Stimulated activated CD8-positive, alpha-beta memory T cell treated with anti-CD3 and anti-CD28 coated beads, Interleukin-2, amount 100 ng/mL, for 1 hour (primary cell): ENCODE results near the gene CIITA.
"Not testable (repeated sequence)": the region's sequence is repeated elsewhere in the genome, so short reads cannot be mapped to it uniquely, and the experiment has no call there.

Experiments
- DNase-seq, 2 donors: peaks; one replicate each; pipeline ENCODE4 v3.0.0-alpha.2; 2020; ENCODE audit warnings: low read depth in 2 of 2

Gene CIITA

DNA sequence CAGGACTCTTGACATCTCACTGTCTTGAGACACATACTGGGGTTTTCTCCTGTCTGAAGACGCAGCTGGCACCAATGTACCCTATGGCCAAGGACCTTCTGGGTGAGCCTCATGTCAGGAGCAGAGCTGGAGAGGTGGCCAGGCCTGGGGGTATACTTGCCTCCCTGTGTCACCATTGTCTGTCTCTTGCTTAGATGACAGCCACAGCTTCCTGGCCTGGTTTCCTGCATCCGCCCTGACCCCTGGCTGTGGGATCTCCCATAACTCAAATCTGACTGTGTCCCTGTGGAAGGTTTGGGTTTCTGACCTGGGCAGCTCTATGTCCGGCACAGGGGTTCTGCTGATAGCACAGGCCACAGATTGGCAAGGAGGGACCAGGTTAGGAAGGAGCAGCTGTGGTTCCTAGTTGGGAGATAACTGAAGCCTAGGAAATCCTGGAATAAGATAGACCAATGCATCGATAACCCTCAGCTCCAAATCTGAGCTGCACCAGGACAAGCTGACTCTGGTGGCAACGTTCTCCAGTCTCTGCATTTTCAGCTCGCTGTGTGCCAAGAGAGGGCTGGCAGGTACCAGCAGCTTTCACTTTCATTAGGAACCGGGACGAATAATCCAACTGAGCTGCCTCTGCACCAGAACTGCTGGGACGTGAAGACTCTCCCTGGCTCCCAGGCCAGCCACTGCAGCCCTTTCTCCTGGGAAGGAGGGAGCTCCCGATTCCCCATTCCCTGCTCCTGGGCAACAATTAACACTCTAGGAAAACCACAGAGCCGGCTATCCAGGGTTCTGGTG lies 60.3 kb downstream of the CIITA start:
- no peak for DNase-seq

GRCh38 chr16:10938321-10938720 lies 61.3 kb downstream of the CIITA start:
- no peak for DNase-seq

- DNase-seq, result no peak
Observed at GRCh38 chr16:10938796-10939648, 62.0 kb downstream of the CIITA start.

GRCh38 chr16:10939649-10940234 lies 62.7 kb downstream of the CIITA start:
- no peak for DNase-seq

DNA sequence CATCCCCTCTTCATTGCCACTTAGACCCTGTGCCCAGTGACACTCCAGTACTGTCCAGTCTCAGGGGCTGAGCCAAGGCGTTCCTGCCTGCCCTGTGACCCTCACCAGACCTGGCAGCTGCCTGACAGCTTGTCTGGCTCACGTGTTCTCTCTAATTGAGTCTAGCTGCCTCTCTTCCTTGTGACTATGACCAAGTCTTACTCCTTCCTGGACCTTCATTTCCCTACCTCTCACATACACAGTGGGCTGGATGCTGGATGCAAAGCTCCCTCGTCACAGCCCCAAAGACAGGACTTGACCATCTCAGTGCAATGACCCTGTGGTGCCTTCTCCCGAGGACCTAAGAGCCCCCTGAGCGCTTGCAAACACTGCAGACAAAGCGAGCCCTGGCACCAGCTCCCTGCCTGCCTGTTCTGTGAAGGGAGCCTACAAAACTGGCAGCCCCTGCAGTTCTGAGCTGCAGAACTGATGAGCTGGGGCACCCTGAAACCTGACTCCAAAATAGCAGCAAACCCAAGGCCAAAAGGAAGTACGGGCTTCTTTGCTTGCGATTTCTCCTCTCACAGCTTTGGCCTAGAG lies 63.6 kb downstream of the CIITA start:
- DNase-seq, result no peak

- DNase-seq, result no peak
Observed at GRCh38 chr16:10941127-10941933, 64.3 kb downstream of the CIITA start.

- not testable (repeated sequence) for DNase-seq
Observed at GRCh38 chr16:10941935-10942351, 64.9 kb downstream of the CIITA start.

DNA sequence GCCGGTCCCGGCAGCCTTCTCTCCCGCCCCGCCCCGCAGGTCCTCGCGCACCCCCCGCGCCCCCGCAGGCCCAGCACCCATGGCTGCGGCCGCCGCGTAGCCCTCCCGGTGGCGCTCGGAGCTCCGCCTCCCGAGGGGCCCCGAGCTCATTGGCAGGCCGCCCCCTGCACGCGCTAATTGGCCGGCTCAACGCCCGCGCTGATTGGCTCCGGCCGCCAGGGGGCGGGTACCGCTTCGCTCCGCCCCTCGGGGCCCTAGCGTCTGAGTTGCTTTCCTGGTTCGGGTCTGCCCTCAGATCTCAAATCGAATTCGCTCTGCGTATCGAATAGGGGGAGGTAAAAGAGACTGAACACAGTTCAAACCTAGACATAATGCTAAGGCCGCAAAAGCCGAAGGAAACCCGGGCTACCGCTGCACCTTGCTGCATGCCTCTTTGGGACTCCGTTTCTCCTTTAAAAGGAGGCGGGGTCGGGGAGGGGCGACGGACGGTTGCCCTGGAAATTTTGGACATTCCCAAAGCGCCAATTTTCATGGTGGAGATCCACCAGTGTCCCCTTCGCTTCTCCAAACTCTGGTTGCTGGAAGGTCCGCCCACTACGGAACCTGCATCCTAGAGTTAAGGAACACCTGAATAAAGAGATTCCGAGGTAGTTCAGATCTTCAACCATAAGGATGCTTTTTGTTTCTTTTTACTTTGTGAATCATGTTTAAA lies 65.5 kb downstream of the CIITA start, which contains the start of gene DEXI:
DEXI (minus strand) TSS at position 117 of the 712 bp plus-strand sequence. CDS start 463 bp downstream, outside the sequence.
- peak; percentile 89 to 90 for DNase-seq

DNA sequence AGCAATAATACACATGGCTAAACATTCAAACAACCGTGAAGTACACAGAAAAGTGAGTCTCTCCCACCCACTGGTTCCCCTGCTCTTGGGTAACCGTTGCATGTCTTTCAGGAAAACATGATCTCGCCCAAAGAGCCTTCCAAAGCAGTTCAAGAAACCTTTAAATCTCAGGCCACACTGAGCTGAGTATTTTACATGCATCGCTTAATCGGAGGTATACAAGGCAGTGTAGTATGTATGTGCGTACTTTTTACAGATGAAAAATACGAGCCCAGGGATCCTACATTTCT lies 66.0 kb downstream of the CIITA start:
- no peak for DNase-seq

DNA sequence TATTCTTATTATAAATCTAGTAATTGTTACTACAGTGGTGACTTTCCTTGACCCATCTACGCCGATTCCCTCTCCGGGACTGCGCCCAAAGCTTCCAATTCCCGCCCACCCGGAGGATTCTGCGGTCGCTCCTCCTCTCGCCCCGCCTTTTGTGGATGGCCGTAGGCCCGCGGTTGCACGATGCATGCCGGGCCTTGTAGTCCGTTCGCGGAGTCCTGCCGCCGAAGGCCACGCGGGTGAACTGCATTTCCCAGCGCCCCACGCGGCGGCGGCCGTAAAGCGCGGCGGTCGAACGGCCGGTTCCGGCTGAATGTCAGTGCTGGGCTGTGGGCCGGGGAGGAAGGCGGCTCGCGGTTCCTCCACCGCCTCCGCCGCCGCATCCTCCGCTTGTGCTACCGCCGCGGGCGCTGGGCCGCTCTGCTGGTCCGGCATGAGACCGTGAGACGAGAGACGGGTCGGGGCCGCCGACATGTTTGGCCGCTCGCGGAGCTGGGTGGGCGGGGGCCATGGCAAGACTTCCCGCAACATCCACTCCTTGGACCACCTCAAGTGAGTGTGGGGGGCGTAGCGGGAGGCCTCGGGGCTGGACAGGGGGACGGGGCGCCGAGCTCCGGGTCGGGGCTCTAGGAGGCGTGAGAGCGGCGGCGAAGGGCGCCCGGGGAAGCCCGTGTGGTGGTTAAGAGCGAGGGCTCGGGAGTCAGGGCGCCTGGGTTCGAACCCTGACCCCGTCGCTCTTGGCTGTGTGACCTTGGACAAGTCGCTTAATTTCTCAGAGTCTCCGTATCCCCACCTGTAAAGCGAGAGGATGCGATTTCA lies 67.5 kb downstream of the CIITA start, which contains the start of gene CLEC16A:
CLEC16A (plus strand) TSS at position 316 of the 816 bp plus-strand sequence; CDS start at position 470, 154 bp downstream.
- DNase-seq, result peak; percentile 91 to 93

DNA sequence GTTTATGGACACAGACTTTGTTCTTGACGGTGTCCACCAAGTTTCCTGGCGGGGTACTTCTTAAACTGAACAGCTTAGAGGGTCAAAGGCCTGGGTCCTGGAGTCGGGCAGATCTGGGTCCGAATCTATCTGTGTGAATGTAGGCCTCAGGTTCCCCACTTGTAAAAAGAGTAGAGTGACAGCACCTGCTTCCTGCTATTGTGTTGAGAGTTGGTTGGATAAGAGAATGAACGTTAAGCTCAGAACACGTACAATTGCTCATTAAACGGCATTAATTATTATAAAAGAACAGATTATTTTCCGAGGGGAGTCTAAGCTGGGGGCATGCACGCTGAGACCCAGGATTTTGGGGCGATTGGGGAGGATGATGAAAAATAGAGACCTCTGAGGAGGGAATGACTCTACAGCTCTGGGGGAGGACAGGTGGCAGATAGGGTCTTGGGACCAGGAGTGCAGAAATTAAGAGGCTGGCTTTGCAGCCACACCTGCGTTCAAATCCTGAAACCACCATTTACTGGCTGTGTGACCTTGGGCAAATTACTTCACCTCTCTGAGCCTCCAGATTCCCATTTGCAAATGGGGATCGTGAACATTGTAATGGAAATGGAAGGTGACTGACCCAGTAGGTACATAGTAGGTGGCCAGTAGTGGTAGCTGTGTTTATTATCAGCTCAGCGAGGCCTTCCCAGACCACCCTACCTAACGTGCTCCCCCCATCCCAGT lies 68.2 kb downstream of the CIITA start:
- no peak for DNase-seq

- DNase-seq, result no peak
Observed at GRCh38 chr16:10946308-10946707, 69.3 kb downstream of the CIITA start.

DNA sequence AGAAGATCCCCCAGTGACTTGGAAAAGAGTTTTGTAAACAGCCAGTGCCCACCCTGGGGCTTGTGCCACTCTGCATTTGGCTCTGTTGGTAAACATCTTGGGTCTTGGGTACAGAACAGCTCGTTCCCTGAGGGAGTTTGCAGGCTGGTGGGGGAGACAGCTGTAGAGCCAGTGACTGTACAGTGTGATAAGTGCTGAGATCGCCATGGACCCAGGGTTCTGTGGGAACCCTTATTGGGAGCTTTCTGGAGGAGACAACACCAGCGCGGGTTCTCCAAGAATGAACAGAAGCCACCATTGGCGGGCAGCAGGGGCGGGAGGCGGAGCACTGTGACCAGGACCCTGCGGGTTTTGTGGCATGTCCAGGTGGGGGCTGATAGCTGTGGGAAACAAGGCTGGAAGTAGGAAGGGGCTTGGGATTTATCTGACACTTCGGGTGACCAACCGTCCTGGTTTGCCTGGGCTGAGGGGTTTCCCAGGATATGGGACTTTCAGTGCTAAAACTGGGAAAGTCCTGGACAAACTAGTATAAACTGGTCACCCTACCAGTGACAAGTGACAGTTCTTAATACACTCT lies 70.3 kb downstream of the CIITA start:
- no peak for DNase-seq

DNA sequence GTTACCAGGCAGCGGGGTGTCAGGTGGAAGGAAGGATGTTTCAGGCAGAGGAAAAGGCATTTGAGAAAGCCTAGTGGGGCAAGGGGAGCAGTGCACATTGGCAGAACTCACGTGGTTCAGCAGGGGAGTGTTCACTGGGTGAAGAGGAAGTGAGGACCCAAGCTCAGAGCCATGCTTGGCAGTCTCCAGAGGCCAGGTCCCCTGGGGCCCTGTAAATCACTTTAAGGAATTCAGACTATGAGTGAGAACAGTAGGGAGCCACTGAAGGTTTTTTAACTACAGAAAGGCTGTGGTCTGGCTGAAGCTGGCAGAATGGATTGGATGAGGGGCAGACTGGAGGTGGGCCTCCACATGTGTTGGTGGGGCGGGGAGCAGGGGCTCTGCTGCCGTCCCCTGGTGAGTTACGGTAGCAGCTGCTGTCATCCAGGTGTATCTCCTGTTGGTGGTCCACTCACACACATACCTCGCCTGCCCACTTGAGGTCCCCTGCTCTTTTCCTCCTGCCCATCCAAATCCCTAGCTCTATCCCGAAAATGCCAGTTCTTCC lies 72.5 kb downstream of the CIITA start:
- DNase-seq, result no peak

DNA sequence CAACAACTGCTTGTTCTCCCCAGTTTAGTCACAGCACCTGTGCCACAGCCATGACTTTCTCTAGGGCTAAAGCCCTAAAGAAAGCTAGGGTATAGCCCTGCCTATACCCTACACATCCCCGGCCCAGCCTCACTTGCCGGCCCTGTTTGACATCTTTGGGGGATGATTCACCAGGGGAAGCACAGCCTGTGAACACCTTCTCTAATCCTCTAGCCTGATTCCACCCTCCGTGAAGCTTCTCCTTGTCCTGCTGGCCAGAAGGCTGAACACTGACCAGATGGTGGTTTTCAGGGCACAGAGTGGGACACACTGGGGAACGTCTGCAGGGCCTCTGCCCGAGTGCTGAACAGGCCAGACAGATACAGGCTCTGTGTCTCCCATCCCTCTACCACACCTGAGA lies 73.4 kb downstream of the CIITA start:
- no peak for DNase-seq

DNA sequence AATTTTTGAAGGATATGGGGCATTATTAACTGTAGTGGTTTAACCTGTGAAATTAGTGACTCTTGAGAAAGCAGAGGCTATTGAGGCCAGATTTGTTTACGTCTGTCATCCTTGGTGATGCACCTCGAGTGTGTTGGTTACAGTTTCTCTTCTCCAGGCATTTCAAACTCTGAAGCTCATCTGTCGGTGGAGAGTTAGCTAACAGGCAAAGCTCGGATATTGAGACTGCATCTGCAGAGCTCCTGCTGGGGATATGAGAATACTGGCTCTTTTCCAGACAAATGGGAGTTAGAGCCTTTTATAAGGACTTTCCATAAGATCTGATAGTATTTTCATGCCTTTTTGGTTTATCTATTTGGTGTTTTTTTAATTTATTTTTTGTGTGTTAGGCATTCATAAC lies 74.0 kb downstream of the CIITA start:
- DNase-seq, result no peak

DNA sequence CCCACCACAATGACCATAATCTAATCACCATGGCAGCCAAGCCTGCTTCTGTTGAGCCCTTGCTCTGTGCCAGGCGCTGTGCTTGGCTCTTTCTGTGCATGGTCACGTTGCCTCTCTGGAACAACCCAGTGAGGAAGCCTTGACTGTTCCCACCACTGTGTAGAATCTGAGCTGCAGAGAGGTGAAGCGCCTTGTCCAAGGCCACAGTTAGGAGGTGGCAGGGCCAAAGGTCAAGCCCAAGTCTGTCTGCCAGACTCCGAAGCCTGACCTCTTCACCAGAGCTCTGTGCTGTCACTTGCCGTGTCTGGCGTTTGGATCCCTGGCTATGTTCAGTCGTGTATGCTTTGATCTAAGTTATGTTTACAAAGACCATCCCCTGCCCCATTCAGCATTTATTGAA lies 77.9 kb downstream of the CIITA start:
- DNase-seq, result no peak

GRCh38 chr16:10957771-10958482 lies 80.9 kb downstream of the CIITA start:
- DNase-seq, result no peak
